GM23338 (cell line): ENCODE results near the gene BTNL8. TPM values are rescaled to one million over a fixed set of nuclear protein-coding genes. Genes with fewer than 3 reads are reported as not detected.

Experiments used
- ATAC-seq: fragments of 200-7000 bp; cut with Tn5 transposase; 3 replicates; pipeline ENCODE4 v1.9.1; 2020
- DNase-seq: peaks from one replicate; pipeline ENCODE4 v3.0.0-alpha.2; 2015; ENCODE audit warnings: low spot score
- H2AFZ ChIP-seq: fragments of 200-600 bp; sonication (generic); 2 replicates; pipeline ENCODE4 v1.8.0; 2016; ENCODE audit warnings: antibody characterized with exemption, mild to moderate bottlenecking, moderate library complexity
- H3F3A ChIP-seq: fragments of 200-600 bp; sonication (generic); replicated peaks from 2 replicates; pipeline ENCODE4 v1.8.0; 2017; ENCODE audit warnings: antibody characterized with exemption, mixed run types, low read depth
- H3K27ac ChIP-seq: fragments of 200-600 bp; sonication (generic); 2 replicates; pipeline ENCODE4 v1.6.1; 2016; ENCODE audit warnings: low read depth
- H3K27me3 ChIP-seq: fragments of 200-600 bp; sonication (generic); 2 replicates; pipeline ENCODE4 v1.8.0; 2016; ENCODE audit warnings: mild to moderate bottlenecking, mixed run types, moderate library complexity; ENCODE audit not compliant: insufficient read depth
- H3K36me3 ChIP-seq: fragments of 200-600 bp; sonication (generic); 2 replicates; pipeline ENCODE4 v1.8.0; 2016; ENCODE audit warnings: mild to moderate bottlenecking; ENCODE audit not compliant: insufficient read depth
- H3K4me1 ChIP-seq: fragments of 200-600 bp; sonication (generic); 2 replicates; pipeline ENCODE4 v1.8.0; 2016; ENCODE audit warnings: mild to moderate bottlenecking, moderate library complexity; ENCODE audit not compliant: insufficient read depth
- H3K4me2 ChIP-seq: fragments of 200-600 bp; sonication (generic); 2 replicates; pipeline ENCODE4 v1.7.1; 2017; ENCODE audit warnings: mixed run types
- H3K4me3 ChIP-seq: fragments of 200-600 bp; sonication (generic); 2 replicates; pipeline ENCODE4 v1.6.1; 2016; ENCODE audit warnings: mixed run types
- H3K79me2 ChIP-seq: fragments of 200-600 bp; sonication (generic); replicated peaks from 2 replicates; pipeline ENCODE4 v1.8.0; 2017; ENCODE audit warnings: mild to moderate bottlenecking; ENCODE audit not compliant: insufficient read depth
- H3K9me2 ChIP-seq: fragments of 200-600 bp; sonication (generic); 2 replicates; pipeline ENCODE4 v1.8.0; 2017; ENCODE audit not compliant: insufficient read depth
- H4K20me1 ChIP-seq: fragments of 200-600 bp; sonication (generic); replicated peaks from 2 replicates; pipeline ENCODE4 v1.8.0; 2017; ENCODE audit warnings: mild to moderate bottlenecking; ENCODE audit not compliant: insufficient read depth
- H3K27ac Mint-ChIP-seq: 2 replicates; pipeline ENCODE4 v1.8.0; 2020; ENCODE audit warnings: inconsistent platforms, mild to moderate bottlenecking, moderate library complexity, mixed read lengths
- H3K27me3 Mint-ChIP-seq: 3 replicates; pipeline ENCODE4 v1.8.0; 2022; ENCODE audit warnings: low read depth, mild to moderate bottlenecking, moderate library complexity, mixed read lengths, inconsistent platforms; ENCODE audit not compliant: insufficient read depth, poor library complexity
- H3K36me3 Mint-ChIP-seq: 3 replicates; pipeline ENCODE4 v1.8.0; 2021; ENCODE audit warnings: low read depth, mild to moderate bottlenecking, inconsistent platforms, moderate library complexity, mixed read lengths
- H3K4me1 Mint-ChIP-seq: 3 replicates; pipeline ENCODE4 v1.8.0; 2020; ENCODE audit warnings: mild to moderate bottlenecking, inconsistent platforms, mixed read lengths
- H3K4me3 Mint-ChIP-seq: 3 replicates; pipeline ENCODE4 v1.8.0; 2021; ENCODE audit warnings: moderate library complexity, mild to moderate bottlenecking, inconsistent platforms, mixed read lengths
- H3K9me3 Mint-ChIP-seq: 3 replicates; pipeline ENCODE4 v1.8.0; 2020; ENCODE audit warnings: moderate library complexity, mild to moderate bottlenecking, inconsistent platforms, mixed read lengths
- CTCF ChIP-seq, 2 experiments: fragments of 200-600 bp in 1 of 2; sonication (generic) in 1 of 2; conservative IDR thresholded peaks; 2 replicates each; pipeline versions ENCODE4 v1.5.1 to v1.6.1; 2016 to 2017; ENCODE audit warnings: antibody characterized with exemption in 2 of 2, low read depth in 2 of 2, mild to moderate bottlenecking in 2 of 2, moderate library complexity in 1 of 2
- ETS1 ChIP-seq: IDR thresholded peaks from 2 replicates; pipeline ENCODE4 v1.6.1; 2016; ENCODE audit warnings: antibody characterized with exemption
- EZH2phosphoT487 ChIP-seq: fragments of 200-600 bp; sonication (generic); IDR thresholded peaks from one replicate; pipeline ENCODE4 v1.8.1; 2018; ENCODE audit warnings: antibody characterized with exemption; ENCODE audit not compliant: unreplicated experiment
- NANOG ChIP-seq: IDR thresholded peaks from 2 replicates; pipeline ENCODE4 v1.6.1; 2016; ENCODE audit warnings: antibody characterized with exemption, borderline replicate concordance
- REST ChIP-seq: IDR thresholded peaks from one replicate; pipeline ENCODE4 v1.6.1; 2018; ENCODE audit warnings: antibody characterized with exemption; ENCODE audit not compliant: unreplicated experiment
- STAT1 ChIP-seq: IDR thresholded peaks from one replicate; pipeline ENCODE4 v1.6.1; 2016; ENCODE audit warnings: antibody characterized with exemption; ENCODE audit not compliant: unreplicated experiment
- ZNF462 ChIP-seq: fragments of 250-450 bp; sonication (Bioruptor Pico); IDR thresholded peaks from 2 replicates; pipeline ENCODE4 v1.5.0; 2020; ENCODE audit warnings: mild to moderate bottlenecking, moderate library complexity
- polyA plus RNA-seq: library from polyadenylated mRNA; unstranded; fragments of >200 nt; fragmentation: Nextera tagmentation; extraction: Ambion mirVana; gene quantifications from 2 replicates; pipeline ENCODE4 v1.2.1, GENCODE V29; 2016
- total RNA-seq: library from RNA; depleted of rRNA; stranded (reverse); fragments of >200 nt; shearing (Covaris generic); gene quantifications from 2 replicates; pipeline ENCODE4 v1.2.3, GENCODE V29; 2014

The BTNL8 gene
- total and polyA plus RNA-seq, 2 experiments from 2014 or later, result 0.23 TPM; not detected in 1

GRCh38 chr5:180932660-180933059, 33.7 kb downstream of the BTNL8 start (continued):
- TF ChIP-seq CTCF (conservative IDR thresholded peaks at IDR 0.05; ENCODE audit: low read depth in 2 of 2) (no peak), NANOG (no peak)

- Histone ChIP-seq H3K36me3 (no peaks in the 10 kb centered on the region), H3K27ac (no peak overlapping the region), H2AFZ (no peak overlapping the region), H3K4me3 (no peak overlapping the region), H3K27me3 (no peaks in the 10 kb centered on the region), H3K79me2 (no peaks in the 10 kb centered on the region), H3F3A (no peaks in the 10 kb centered on the region), H3K4me2 (no peak overlapping the region), H4K20me1 (no peaks in the 10 kb centered on the region), H3K9me2 (peaks cover 6% of the 10 kb centered on the region; the same call in 1 of the 2 replicates), H3K4me1 (no peaks in the 10 kb centered on the region)
- Mint-ChIP-seq H3K27ac (no peak overlapping the region), H3K4me1 (no peaks in the 10 kb centered on the region), H3K9me3 (peaks cover 61% of the 10 kb centered on the region), H3K36me3 (peaks cover 5% of the 10 kb centered on the region; the same call in 2 of the 3 replicates), H3K27me3 (peaks cover 8% of the 10 kb centered on the region), H3K4me3 (no peak overlapping the region)
- no peak for ATAC-seq
- DNase-seq, result no peak
- TF ChIP-seq REST, result no peak
- no peak for TF ChIP-seq EZH2phosphoT487
- no peak for TF ChIP-seq NANOG
- no peak for TF ChIP-seq STAT1
- no peak for TF ChIP-seq ZNF462 (CRISPR knock-in tag)
- no peak for TF ChIP-seq ETS1
Measured at GRCh38 chr5:180935203-180935602, 36.2 kb downstream of the BTNL8 start.
